Body of pancreas (tissue), 4 donors: ENCODE data around the gene BRD1. TPM values are rescaled to one million over a fixed set of nuclear protein-coding genes. Genes with fewer than 3 reads are reported as not detected.
A peak's percentile ranks its signal among the peaks of the same experiment; 100 is the strongest.

Experiments used
- ATAC-seq: fragments of 150-250 bp; one replicate; pipeline ENCODE4 v1.9.1; 2016
- DNase-seq, 4 donors: peaks; one replicate each; pipeline ENCODE4 v3.0.0-alpha.2; 2019
- H3K27ac ChIP-seq, 4 donors: fragments of 200-600 bp; sonication (generic); 1 replicate in 3 of 4; 2 replicates in 1 of 4; pipeline versions ENCODE4 v1.5.1 to v1.6.1; 2016 to 2019; ENCODE audit warnings: mild to moderate bottlenecking in 1 of 4, mixed read lengths in 1 of 4, moderate library complexity in 1 of 4
- H3K27me3 ChIP-seq, 2 donors: fragments of 200-600 bp; sonication (generic); one replicate each; pipeline ENCODE4 v1.6.0; 2016; ENCODE audit warnings: mild to moderate bottlenecking in 1 of 2
- H3K36me3 ChIP-seq, 2 donors: fragments of 200-600 bp; sonication (generic); replicated peaks in 1 of 2; 2 replicates each; pipeline ENCODE4 v1.5.1; 2016; ENCODE audit warnings: low read depth in 2 of 2; ENCODE audit not compliant: insufficient read depth in 1 of 2
- H3K4me1 ChIP-seq: fragments of 200-600 bp; sonication (generic); one replicate; pipeline ENCODE4 v1.6.0; 2016
- H3K4me3 ChIP-seq, 2 donors: fragments of 200-600 bp; sonication (generic); 1 replicate in 1 of 2; 2 replicates in 1 of 2; pipeline ENCODE4 v1.5.1; 2016 to 2019
- H3K9me3 ChIP-seq, 3 donors: fragments of 200-600 bp; sonication (generic); 1 replicate in 2 of 3; 2 replicates in 1 of 3; pipeline ENCODE4 v1.5.1; 2016
- POLR2A ChIP-seq, 3 donors: fragments of 450-650 bp; IDR thresholded peaks; one replicate each; pipeline ENCODE4 v1.6.1; 2016; ENCODE audit warnings: antibody characterized with exemption in 3 of 3, mild to moderate bottlenecking in 2 of 3
- WGBS, 2 donors: methylation state at CpG; one replicate each; pipeline ENCODE4 v1.1.5; 2017; 5-methylcytosine and 5-hydroxymethylcytosine counted together
- intact Hi-C: fragments of 100-400 bp; cut with DNase I; formaldehyde crosslinking; loops from one replicate; pipeline ENCODE4 v1.15.1; 2023
- total RNA-seq, 2 donors: library from RNA; depleted of rRNA; stranded (reverse); fragments of >200 nt; gene quantifications; one replicate each; pipeline ENCODE4 v1.1.0, GENCODE V29; 2016
- TF ChIP-seq, protein P1 (sequence below), 7 experiments: fragments of 450-650 bp in 4 of 7; fragments of 200-600 bp in 3 of 7; sonication (generic) in 3 of 7; IDR thresholded peaks; one replicate each; pipeline ENCODE4 v1.5.1; 2016 to 2019; ENCODE audit warnings: antibody characterized with exemption in 7 of 7

The BRD1 gene
- total RNA-seq, 2 donors from 2014 or later = 21.8 to 36.9 TPM

DNA sequence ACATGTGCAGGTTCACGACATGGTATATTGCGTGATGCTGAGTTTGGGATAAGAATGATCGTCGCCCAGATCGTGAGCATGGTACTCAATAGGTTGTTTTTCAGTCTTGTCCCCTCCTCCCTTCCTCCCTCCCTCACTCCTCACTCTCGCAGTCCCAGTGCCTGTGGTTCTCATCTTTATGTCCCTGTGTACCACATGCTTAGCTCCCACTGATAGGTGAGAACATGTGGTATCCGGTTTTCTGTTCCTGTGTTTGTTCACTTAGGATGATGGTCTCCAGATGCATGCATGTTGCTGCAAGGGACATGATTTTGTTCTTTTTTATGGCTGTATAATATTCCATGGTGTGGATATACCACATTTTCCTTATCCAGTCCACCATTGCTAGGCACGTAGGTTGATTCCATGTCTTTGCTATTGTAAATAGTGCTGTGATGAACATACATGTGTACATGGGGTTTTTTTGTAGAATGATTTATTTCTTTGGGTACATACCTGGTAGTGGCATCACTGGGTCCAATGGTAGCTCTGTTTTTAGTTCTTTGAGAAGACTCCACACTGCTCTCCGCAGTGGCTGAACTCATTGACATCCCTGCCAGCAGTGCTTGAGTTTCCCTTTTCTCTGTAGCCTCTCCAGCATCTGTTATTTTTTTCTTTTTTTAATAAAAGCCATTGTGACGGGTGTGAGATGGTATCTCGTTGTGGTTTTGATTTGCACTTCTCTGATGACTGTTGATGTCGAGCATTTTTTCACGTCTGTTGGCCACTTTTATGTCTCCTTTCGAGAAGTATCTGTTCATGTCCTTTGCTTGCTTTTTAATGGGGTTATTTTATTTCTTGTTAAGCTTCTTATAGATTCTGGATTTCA, 42.4 kb upstream of the BRD1 start:
- 87 to 95% methylated on average over 13 to 14 of the region's 14 CpGs for WGBS, 2 donors
- intact Hi-C loops = no loop called here
- TF ChIP-seq, protein P1, sequence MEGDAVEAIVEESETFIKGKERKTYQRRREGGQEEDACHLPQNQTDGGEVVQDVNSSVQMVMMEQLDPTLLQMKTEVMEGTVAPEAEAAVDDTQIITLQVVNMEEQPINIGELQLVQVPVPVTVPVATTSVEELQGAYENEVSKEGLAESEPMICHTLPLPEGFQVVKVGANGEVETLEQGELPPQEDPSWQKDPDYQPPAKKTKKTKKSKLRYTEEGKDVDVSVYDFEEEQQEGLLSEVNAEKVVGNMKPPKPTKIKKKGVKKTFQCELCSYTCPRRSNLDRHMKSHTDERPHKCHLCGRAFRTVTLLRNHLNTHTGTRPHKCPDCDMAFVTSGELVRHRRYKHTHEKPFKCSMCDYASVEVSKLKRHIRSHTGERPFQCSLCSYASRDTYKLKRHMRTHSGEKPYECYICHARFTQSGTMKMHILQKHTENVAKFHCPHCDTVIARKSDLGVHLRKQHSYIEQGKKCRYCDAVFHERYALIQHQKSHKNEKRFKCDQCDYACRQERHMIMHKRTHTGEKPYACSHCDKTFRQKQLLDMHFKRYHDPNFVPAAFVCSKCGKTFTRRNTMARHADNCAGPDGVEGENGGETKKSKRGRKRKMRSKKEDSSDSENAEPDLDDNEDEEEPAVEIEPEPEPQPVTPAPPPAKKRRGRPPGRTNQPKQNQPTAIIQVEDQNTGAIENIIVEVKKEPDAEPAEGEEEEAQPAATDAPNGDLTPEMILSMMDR (IDR thresholded peaks at IDR 0.05) = no peak
- TF ChIP-seq POLR2A (IDR thresholded peaks at IDR 0.05) = no peak
- Histone ChIP-seq H3K36me3 (no peaks in the 10 kb centered on the region), H3K27ac (no peak overlapping the region), H3K27me3 (no peaks in the 10 kb centered on the region), H3K4me1 (no peaks in the 10 kb centered on the region), H3K4me3 (no peak overlapping the region), H3K9me3 (no peaks in the 10 kb centered on the region)
- ATAC-seq (no peak), DNase-seq (no peak)

DNA sequence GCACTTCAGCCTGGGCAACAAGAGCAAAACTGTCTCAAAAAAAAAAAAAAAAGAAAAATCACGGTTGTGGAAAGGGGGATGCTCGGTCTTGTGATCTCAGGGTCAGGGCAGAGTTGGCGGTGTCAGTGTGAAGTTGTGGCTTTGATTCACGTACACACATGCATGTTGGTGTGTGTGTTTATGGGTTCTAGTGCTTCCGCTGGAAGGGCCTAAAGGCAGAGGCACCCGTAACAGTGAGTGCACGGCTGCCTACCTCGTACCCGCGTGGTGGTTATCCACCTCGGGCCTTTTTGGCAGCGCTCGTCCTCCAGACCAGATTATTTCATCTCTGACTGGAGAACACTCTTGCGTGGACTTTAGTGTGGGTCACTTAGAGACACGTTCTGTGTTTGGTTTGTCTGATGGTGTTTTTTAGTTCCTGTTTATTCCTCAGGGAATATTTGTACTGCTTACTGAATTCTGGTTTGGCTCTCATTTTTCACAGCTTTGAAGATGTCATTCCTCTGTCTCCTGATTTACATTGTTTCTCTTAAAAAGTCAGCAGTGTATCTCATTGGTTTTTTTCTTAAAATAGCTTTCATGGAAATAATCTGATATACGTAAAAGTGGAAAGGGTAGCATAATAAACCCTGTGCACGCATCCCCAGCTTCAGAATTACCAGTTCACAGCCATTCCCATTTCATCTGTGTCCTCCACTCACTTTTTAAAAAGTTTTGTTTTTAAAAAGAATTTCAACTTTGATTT, 41.6 kb upstream of the BRD1 start:
- H3K27ac ChIP-seq = no peak overlapping the region
- DNase-seq (peak in 1 of 4 donors; percentile 7), ATAC-seq (no peak)
- H3K4me1 ChIP-seq = no peaks in the 10 kb centered on the region
- no peaks in the 10 kb centered on the region for H3K27me3 ChIP-seq
- TF ChIP-seq POLR2A (IDR thresholded peaks at IDR 0.05) = no peak
- TF ChIP-seq, protein P1 (IDR thresholded peaks at IDR 0.05) = no peak
- intact Hi-C loops = no loop called here
- H3K36me3 ChIP-seq = no peaks in the 10 kb centered on the region
- H3K4me3 ChIP-seq = no peak overlapping the region
- 91 to 94% methylated on average over 16 to 17 of the region's 17 CpGs for WGBS, 2 donors
- H3K9me3 ChIP-seq = no peaks in the 10 kb centered on the region

- H3K4me1 ChIP-seq = no peaks in the 10 kb centered on the region
- no peaks in the 10 kb centered on the region for H3K36me3 ChIP-seq
- no peak overlapping the region for H3K27ac ChIP-seq
- H3K4me3 ChIP-seq = no peak overlapping the region
- WGBS, 2 donors = 91 to 98% methylated on average over 18 of the region's 18 CpGs
- H3K27me3 ChIP-seq = no peaks in the 10 kb centered on the region
- ATAC-seq (no peak), DNase-seq (no peak)
- no peaks in the 10 kb centered on the region for H3K9me3 ChIP-seq
- intact Hi-C loops = no loop called here
- TF ChIP-seq, protein P1 (IDR thresholded peaks at IDR 0.05) = no peak
- no peak for TF ChIP-seq POLR2A (IDR thresholded peaks at IDR 0.05)
Observed at GRCh38 chr22:49867303-49868265, 39.9 kb upstream of the BRD1 start.

DNA sequence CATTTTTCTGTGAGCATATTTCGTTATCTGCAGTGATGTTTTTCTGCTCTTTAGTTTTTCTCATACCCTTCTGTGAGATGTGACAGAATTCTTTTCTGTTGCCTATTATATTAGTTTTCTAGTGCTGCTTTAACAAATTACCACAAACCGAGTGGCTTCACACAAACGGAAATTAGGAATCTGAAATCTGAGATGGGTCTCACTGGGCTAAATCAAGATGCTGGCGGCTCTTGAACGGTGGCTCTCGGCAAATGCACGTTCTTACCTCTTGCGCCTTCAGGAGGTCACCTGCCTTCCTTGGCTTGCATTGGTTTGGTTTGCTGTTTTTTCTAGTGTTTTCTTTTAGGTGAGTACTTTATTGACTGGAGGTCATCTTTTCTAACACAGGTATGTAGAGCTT, 39.0 kb upstream of the BRD1 start:
- no peaks in the 10 kb centered on the region for H3K36me3 ChIP-seq
- 94% methylated on average over 8 of the region's 8 CpGs for WGBS, 2 donors
- intact Hi-C loops = no loop called here
- H3K27me3 ChIP-seq = no peaks in the 10 kb centered on the region
- TF ChIP-seq POLR2A (IDR thresholded peaks at IDR 0.05) = no peak
- TF ChIP-seq, protein P1 (IDR thresholded peaks at IDR 0.05) = no peak
- H3K4me1 ChIP-seq = no peaks in the 10 kb centered on the region
- no peaks in the 10 kb centered on the region for H3K9me3 ChIP-seq
- H3K4me3 ChIP-seq = no peak overlapping the region
- ATAC-seq (no peak), DNase-seq (no peak)
- no peak overlapping the region for H3K27ac ChIP-seq
